Measurements from ENCODE around the gene GRK1.

GRK1 gene

DNA sequence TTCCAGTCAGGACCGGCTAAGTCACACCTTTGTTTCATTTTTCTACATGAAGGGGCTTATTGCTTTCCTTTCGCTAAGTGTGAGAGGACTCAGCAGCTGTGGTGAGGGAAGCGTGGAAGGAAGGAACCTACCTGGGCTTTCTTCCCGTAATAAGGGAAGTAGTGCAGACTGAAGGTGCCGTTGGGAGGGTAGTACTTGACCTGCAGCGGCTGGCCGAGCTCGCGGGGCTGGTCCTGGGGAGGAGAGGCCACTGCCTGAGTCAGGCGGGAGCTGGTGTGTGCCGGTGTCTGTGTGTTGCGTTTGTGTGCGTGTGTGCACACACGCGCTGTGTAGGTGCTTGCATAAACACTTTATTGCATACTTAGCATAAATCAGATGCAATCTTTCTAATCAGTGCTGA, 16.7 kb upstream of the GRK1 start:
- no peak for DNase-seq (ENCODE audit: low read depth, low spot score)

DNA sequence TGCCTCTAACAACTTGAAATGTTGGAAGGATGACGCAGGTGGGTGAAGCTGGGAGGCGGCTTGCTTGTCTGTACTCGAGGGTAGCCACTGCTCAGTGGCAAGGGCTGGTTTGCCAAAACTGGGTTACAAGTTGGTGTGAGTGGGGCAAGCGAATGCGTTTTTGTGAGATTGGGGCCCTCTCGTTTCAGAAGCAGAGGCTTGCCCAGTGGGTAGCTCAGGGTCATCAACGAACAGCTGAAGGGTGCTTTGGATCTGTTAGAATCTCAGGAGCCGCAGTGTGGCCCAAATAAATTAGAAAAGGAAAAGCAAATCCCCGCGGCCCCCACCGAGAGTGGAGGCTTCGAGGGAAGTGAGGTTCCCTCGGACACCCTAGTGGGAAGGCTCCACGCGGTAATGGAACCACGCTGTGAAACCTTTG, 16.3 kb upstream of the GRK1 start:
- no peak for DNase-seq (ENCODE audit: low read depth, low spot score)

DNA sequence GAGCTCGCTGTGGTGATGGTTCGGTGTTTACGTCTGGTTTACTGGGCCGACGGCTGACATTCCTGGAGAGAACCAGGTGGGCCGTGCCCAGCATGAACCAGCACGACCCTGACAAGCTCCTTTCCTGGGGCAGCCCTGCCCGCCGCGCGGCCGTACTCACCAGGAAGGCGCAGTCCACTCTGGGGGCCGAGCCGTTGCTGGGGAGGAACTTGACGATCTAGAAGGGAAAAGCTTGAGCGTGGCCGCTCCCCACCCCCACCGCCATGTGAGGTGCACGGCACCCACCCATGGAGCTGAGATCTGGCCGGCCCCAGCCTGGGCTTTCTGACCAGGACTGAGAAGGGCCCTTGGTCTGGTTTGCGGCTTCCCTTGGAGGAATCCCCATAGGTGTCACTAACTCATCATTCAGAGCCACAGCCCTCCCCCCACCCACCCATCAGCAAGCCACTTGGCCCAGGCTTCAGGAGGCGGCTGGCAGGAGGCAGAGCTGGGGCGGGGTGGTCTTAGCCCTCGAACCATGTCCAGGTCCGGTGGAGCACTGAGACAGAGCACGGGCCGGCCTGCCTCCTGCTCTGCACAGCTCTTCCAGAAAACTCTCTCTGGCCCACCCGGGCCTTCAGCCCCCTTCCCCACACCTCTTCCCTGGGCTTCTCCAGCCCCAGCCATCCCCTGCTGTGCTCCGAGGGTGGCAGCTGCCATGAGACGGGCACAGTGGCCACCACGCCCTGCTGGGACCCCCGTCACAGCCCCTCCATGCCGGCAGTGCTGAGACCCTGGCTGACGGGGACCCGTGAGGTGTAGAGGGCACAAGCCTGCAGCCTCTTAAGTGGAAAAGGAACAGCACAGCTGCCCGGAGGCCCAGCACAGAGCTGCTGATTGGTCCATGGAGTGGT, 15.3 kb upstream of the GRK1 start:
- DNase-seq (ENCODE audit: low read depth, low spot score): no peak

DNA sequence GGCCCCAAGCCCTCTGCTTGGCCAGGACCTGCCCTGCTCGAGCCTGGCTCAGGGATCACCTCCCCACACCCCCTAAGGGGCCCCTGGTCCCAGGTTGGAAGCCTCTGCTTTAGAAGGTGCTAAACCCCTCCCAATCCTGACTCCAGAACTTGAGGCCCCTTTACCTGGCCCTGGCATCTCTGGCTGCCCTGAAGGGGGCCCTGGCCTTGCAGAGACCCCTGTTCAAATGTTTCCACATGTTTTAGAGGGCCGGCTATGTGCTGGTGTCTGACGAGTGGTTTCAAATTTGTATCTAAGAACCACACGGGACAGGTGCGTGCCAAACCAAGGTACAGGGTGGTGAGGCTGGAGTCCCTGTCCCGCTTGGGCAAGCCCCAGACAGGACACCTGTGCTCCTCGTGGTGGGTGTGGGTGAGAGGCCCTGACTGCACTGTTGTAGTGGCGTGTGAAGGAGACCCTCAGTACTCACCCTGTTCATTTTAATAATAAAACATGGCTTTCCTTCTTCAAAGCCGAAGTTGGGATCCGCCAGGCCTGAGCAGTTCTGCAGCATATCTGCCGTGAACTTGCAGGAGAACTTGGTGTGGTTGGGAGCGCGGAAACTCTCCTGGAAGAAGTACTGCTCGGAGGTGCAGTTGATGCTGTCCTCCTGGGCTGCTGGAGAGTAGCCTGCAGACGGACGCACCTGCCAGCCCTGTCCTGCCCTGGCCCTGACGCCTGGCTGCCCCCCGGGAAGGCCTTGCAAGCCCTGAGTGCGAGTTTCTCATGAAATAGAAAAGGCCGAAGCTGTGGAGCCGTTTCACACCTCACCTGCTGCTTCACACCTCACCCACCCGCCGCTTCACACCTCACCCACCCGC, 14.4 kb upstream of the GRK1 start:
- no peak for DNase-seq (ENCODE audit: low read depth, low spot score)

DNA sequence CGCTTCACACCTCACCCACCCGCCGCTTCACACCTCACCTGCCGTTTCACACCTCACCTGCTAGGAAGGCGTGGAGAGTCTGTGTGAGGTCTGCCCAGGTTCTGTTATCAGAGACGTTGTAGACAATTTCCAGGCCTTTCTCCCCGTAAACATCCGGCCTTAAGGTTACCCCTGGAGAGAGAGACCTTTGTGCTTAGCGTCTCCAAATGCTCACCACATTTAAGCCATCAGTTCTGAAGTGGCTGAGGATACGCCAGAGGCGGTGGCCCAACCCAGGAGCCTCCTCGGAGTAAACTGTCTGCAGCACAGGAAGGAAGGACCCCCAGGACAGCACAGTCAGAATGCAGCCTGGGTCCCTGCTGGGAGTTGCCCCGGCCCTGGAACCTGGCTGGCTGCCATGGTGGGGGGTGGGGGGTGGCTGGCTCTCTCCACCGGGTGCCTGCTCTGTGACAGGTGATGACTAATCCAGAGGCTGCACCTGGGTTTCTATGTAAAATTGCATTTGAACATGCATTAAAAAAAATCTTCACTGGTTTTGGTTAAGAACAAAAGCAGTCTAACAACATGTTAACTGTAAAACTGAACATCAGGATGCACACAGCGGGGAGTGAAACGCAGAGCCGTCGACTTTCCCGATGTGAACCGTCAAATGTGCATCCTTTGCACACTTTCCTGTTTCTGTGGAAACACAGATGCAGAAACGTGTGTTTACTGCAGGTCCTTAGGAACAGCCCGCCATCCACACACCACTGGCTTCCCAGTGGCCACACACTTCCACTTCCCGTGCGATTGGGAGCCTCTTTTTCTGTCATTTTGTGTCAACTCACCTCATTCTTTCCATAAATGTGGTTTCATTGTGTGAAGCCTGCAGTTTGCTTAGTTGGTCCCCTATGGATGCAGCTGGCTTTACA, 13.5 kb upstream of the GRK1 start:
- no peak for DNase-seq (ENCODE audit: low read depth, low spot score)

DNA sequence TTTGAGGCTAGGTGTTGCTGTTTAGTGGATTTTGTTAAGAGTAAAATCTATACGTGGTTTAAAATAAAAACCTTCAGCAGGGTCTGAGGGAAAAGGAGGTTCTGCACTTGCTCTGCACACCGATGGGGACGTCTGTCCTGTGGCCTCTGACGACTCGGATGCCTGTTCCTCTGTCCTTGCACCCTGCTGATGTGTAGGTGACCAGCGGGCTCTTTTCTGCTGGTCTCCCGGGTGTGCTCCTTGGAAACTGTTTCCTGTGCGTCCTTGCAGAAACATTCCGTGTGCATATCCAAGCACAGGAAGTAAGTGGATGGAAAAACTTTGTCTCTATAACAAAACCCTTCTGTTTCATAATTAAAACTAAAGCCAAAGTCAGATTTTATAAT, 12.9 kb upstream of the GRK1 start:
- DNase-seq (ENCODE audit: low read depth, low spot score): no peak

DNA sequence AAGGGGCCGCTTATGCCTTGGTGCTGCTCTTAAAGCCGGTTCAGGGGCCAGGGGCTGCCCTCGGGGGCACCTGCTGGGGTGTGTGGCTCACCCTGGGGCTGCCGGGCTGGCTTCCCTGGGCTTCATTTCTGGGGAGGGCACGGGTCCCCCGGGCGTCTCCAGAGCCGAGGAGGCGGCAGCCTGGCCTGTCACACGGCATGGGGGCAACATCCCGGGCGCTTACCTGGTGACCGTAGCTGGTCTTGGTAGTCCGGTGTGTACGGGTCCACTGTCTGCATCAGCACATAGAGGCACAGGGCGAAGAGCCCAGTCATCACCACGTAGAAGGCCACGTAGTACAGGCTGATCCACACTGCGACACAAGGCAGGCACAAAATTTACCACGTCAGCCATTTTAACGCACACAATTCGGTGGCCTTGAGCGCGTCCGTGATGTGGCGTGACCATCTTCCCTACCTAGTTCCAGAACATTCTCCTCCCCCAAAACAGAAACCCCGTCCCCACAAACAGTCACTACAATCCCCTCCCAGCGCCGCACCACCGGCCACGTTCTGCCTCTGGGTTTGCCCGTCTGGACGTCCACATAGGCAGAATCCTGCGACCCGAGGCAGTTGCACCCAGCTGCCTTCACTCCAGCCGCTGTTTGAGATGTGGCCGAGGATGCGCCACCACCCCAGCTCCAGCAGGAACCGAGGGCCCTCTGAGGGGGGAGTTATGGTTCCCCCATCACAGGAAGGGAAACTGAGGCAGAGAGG, 12.3 kb upstream of the GRK1 start:
- DNase-seq (ENCODE audit: low read depth, low spot score): no peak

DNA sequence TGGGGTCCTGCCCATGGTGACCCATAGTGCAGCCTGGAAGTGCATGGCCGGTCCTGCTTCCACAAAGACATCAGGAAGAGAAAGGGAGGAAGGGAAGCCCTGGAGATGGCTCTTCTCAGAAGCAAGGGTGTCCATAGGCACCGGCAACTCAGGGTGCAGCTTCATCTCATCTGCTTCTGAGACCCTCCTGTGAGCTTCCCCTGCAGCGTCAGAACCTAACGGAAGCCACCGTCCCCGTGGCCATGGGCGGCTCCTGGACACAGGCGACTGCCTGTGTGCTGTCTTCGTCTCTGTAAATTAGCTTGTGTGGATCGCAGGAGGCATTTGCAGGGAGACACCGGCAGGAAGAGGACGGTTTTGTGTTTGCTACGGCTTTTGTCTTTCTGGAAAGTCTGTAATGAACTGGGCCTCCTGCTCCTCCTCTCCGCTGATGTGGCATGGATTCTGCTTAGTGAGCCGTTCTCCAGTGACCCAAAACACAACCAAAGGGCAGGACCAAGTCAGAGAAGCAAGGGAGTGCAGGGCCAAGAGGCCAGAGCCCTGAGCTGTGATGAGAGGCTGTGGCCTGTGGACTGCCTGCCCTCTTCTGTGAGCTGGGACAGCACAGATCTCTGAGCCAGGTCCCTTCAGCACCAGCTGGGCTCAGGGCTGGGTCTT, 11.5 kb upstream of the GRK1 start:
- no peak for DNase-seq (ENCODE audit: low read depth, low spot score)

DNA sequence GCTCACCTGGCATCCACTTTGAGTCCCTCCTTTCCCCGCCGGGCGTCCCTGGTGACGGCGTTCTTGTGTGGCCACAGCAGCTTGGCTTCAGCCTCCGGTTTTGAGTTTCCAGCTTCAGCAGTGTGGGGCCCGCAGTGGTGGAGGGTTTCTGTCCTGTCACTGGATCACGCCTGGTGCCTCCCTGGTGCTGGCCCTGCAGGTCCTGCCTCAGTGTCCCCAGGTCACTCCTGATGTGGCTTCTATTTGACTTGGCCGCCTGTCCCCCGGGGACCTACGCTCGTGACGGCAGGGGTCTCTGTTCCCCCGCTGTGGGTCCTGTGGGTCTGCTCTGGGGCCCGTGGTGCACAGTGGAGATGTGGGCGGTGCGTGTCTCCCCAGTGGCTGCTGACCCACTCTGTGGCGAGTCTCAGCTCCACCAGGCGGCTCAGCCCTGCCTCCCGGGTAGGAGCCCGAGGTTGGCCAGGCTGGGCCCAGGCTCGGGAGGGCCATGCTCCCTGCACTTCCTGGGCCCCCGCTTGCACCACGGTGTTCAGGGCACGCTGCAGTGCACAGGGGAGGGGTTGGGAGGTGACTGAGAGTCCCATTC, 10.9 kb upstream of the GRK1 start:
- no peak for DNase-seq (ENCODE audit: low read depth, low spot score)

DNA sequence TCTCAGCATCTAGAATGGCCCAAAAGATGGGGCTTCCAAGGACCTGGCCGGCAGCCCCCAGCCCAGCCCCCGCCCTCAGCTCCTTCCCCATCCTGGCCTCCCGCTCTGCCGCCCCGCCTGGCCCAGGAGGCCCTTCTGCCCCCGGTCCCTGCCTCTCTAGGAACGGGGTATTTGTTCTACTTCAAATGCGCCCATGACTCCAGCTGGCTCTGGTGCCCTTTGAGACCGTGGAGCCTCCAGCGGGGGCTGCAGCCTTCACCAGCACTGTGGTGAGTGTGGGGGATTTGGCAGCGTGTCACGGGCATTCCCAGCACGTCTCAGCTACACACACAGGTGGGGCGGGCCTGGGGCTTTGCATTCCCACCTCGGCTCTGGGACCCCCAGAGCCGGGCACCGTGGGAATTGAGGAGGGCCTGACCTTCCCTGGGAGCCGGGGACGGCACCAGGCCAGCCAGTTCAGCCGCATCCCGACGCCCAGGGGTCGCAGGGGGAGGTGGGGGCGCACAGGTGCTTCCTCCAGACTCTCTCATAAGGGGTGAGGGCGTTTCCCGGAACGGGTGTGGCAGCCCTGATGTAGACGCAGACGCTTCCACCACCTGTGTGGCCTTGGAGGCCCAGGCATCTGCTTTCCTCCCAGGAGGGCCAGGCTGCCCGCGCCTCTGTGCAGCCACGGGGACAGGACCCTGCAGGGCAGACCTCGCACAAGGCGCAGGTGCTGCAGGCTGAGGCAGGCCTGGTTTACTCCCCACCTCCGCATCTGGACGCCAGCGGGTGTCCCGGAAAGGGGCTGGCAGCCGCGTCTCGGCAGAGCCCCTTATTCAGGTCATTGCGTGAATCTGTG, 10.0 kb upstream of the GRK1 start:
- no peak for DNase-seq (ENCODE audit: low read depth, low spot score)

DNA sequence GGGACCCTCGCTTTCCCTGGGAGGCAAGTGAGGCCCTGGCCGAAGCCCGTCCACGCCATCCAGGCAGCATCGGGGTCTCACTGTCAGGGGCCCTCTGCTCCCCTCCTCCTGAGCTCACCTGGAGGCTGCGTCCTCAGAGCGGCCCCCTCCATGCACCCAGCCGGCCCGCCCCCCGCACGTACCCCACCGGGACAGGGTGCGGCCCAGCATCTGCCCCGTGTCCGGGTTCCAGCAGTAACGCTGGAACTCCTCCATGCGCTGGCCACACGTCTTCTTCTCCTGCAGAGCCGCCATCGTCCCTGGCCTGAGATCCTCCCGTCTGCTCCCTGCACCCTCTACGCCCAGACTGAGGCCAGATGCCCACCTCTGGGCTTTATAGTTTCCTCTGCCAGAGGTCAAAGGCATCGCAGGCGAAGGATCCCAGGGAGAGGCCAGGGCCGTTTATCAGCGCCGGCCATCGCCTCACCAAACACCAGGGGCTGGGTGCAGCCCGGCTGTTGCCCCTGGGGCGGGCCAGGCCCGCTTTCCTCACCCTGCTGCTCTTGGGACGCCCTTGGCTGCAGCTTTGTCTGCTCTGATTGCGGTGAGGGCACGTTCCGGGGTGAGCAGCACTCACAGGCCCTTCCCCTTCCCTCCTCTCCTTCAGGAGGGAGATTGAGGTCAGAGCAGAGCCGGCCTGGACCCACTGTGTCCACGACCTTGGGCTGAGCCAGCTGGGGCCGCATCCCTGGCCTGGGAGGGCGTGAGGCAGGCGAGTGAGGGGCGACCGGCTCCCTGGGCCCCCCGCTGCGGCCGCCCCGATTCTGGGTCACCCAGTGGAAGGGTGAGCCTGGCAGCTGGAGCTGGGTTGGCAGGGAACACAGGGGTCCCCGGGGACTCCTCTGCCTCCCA, 8.9 kb upstream of the GRK1 start, which contains the start of gene ATP4B:
Gene ATP4B, minus strand, starts transcription at position 348 of the 891 bp plus-strand sequence. Its CDS starts 54 bp downstream, at position 294.
- no peak for DNase-seq (ENCODE audit: low read depth, low spot score)

DNA sequence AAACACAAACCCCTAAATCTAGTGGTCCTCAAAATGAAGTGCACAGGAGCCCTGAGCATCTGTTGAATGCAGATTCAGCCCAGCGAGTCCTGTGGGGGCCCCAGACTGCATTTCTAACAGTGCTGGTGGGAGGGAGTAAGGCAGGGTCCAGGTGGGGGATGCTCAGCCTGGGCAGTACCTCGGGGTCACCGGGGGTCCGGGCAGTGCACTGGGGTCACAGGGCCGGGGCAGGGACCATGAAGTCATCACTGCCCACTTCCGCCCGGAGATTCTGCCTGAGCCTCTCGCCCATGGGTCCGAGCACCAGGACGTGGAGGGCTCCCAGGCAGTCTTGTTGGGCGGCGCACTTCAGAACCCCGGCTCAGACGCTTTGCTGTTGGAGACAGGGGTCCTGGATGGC, 8.2 kb upstream of the GRK1 start:
- DNase-seq (ENCODE audit: low read depth, low spot score): no peak

DNA sequence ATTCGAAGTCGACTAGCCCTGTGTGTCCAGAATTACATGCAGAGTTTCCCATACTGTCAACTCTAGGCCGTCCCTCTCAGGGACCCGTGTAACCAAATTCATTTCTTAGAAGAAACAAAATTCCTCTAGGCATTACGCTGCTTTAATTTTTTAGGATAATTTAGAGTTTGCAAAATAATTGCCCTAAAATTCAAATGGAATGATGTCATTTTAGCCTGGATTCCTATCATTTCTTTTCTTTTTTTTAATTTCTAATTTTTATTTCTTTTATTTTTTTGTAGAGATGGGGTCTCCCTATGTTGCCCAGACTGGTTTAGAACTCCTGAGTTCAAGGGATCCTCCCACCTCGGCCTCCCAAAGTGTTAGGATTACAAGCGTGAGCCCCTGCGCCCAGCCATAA, 7.7 kb upstream of the GRK1 start:
- DNase-seq (ENCODE audit: low read depth, low spot score): no peak

DNA sequence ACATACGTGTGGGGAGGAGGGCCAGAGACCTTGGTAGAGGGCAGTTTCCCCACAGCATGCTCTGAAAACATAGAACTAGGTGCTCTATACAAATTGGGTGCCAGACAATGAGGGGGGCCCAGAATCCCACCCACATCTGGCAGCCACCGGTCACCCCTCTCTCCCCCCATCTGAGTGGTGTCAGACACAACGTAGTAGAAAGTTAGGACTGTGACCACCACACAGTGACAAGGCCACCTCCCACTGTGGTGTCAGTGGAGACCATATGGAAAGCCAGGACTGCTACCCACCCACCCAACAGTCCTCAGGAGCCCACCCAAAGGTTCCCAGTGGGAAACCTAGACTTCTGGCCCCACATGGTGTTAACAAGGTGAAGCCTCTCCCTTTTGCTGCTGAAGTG, 7.0 kb upstream of the GRK1 start:
- no peak for DNase-seq (ENCODE audit: low read depth, low spot score)

DNA sequence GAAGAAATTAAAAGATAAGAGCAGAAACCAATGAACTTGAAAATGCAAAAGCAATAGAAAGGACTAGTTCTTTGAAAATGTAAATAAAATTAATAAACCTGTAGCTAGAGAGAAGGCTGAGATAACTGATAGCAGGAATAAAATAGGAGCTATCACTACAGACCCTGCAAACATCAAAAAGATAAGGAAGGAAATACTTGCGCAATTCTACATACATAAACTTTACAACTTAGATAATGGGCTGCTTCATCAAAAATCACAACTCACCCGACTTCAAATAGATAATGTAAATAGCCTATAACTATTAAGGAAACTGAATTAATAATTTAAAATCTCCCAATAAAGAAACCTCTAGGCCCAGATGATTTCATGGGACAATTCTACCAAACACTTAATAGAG, 5.5 kb upstream of the GRK1 start:
- DNase-seq (ENCODE audit: low read depth, low spot score): no peak

DNA sequence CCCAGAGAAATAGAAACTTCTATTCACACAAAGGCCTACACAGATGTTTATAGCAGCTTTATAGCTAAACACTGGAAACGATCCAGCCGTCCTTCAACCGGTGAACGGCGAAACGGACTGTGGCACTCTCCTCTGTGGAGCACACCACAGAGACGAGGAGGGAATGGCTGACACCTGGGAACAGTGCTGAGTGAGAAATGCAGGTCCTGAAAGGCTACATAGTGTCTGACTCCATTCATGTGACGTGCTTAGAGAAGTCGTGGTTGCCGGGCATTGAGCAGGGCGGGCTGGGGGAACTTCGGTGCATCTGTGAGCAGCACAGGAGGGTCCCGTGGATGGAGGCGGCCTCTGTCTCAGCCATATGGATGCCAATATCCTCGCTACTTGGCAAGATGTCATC, 3.1 kb upstream of the GRK1 start:
- no peak for DNase-seq (ENCODE audit: low read depth, low spot score)

DNA sequence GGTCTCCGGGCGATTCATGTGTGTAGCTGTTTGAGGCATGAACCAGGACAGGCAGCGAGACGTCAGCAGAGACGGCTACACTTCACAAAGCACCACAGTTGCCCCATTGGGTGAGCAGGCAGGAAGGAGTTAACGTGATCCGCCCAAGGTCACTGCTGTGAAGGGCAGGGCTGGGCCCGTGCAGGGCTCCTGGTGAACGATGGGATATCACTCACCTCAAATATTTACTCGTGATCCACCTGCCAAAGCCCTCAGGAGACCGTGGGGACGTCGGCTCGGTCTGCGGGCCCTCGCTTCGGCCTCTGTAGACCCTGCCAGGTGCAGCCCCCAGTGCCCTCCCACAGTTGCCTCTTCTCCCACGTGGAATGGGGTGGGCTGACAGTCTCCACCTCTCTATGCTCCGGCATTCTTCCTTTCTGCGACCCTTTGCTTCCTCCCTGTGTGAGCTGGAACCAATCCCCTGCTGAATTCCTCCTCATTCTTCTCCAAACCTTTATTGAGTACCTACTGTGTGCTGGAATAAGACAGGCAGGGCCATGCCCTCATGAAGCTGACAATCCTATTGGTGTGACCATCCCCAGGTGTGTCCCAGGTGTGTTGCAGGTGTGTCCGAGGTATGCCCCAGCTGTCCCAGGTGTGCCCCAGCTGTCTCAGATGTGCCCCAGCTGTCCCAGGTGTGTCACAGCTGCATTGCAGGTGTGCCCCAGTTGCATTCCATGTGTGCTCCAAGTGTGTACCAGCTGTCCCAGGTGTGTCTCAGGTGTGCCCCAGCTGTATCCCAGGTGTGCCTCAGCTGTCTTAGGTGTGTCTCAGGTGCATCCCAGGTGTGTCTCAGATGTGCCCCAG, 2.0 kb upstream of the GRK1 start:
- DNase-seq (ENCODE audit: low read depth, low spot score): no peak
